Measurements from ENCODE around the gene TIMM10B. TPM values are rescaled to one million over a fixed set of nuclear protein-coding genes. Genes with fewer than 3 reads are reported as not detected.

Gene TIMM10B
- total and polyA plus RNA-seq, 9 of the 15 experiments (the other 6 are each of a cell fraction or from before 2014, with no cell fraction given), result 43.2 to 163 (median 57.0) TPM

DNA sequence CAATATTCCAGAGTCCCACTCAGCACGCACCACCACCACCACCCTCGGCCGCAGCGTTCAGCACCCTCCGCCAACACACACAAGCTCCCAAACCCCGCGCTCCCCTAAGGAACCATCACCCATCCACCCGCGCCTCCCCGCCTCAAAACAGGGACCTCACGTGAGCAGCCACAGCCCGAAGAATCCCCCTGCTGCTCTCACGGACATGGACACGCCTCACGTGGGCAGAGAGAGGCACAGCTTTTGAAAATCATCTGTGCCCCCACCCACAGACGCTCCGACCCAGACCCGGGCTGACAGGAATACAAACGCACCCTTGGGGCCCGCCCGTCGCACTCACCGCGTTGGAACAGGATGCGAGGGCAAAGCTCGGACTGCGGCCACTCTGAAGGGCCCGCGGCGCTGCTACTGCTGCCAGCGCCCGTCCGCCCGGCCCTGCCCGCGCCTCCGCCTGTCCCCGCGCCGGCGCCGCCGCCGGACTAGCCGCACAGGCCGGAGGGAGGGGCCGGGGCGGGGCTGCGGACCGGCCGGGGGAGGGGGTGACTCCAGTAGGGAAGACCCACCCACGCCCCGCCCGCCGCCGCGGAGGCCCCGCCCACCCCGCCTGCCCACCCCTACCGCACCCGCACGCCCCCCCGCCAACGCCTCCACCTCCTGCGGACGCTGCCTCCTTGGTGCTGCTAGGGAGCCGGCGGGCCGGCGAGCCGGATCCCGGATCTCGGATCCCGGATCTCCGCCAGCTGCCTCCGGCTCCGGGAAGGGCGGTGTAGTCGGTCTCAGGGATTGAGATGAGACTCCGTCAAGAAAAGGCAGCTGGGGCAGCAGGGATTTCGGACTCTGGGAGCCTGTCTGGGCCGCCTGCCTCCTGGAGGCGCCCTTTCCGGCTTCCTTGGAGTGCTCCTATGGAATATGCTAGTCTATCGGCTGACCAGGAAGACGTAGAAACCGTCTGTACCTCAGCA is 7.6 kb upstream of the TIMM10B start, which contains the start of gene TRIM3 (continued):
- TF ChIP-seq, protein P1, sequence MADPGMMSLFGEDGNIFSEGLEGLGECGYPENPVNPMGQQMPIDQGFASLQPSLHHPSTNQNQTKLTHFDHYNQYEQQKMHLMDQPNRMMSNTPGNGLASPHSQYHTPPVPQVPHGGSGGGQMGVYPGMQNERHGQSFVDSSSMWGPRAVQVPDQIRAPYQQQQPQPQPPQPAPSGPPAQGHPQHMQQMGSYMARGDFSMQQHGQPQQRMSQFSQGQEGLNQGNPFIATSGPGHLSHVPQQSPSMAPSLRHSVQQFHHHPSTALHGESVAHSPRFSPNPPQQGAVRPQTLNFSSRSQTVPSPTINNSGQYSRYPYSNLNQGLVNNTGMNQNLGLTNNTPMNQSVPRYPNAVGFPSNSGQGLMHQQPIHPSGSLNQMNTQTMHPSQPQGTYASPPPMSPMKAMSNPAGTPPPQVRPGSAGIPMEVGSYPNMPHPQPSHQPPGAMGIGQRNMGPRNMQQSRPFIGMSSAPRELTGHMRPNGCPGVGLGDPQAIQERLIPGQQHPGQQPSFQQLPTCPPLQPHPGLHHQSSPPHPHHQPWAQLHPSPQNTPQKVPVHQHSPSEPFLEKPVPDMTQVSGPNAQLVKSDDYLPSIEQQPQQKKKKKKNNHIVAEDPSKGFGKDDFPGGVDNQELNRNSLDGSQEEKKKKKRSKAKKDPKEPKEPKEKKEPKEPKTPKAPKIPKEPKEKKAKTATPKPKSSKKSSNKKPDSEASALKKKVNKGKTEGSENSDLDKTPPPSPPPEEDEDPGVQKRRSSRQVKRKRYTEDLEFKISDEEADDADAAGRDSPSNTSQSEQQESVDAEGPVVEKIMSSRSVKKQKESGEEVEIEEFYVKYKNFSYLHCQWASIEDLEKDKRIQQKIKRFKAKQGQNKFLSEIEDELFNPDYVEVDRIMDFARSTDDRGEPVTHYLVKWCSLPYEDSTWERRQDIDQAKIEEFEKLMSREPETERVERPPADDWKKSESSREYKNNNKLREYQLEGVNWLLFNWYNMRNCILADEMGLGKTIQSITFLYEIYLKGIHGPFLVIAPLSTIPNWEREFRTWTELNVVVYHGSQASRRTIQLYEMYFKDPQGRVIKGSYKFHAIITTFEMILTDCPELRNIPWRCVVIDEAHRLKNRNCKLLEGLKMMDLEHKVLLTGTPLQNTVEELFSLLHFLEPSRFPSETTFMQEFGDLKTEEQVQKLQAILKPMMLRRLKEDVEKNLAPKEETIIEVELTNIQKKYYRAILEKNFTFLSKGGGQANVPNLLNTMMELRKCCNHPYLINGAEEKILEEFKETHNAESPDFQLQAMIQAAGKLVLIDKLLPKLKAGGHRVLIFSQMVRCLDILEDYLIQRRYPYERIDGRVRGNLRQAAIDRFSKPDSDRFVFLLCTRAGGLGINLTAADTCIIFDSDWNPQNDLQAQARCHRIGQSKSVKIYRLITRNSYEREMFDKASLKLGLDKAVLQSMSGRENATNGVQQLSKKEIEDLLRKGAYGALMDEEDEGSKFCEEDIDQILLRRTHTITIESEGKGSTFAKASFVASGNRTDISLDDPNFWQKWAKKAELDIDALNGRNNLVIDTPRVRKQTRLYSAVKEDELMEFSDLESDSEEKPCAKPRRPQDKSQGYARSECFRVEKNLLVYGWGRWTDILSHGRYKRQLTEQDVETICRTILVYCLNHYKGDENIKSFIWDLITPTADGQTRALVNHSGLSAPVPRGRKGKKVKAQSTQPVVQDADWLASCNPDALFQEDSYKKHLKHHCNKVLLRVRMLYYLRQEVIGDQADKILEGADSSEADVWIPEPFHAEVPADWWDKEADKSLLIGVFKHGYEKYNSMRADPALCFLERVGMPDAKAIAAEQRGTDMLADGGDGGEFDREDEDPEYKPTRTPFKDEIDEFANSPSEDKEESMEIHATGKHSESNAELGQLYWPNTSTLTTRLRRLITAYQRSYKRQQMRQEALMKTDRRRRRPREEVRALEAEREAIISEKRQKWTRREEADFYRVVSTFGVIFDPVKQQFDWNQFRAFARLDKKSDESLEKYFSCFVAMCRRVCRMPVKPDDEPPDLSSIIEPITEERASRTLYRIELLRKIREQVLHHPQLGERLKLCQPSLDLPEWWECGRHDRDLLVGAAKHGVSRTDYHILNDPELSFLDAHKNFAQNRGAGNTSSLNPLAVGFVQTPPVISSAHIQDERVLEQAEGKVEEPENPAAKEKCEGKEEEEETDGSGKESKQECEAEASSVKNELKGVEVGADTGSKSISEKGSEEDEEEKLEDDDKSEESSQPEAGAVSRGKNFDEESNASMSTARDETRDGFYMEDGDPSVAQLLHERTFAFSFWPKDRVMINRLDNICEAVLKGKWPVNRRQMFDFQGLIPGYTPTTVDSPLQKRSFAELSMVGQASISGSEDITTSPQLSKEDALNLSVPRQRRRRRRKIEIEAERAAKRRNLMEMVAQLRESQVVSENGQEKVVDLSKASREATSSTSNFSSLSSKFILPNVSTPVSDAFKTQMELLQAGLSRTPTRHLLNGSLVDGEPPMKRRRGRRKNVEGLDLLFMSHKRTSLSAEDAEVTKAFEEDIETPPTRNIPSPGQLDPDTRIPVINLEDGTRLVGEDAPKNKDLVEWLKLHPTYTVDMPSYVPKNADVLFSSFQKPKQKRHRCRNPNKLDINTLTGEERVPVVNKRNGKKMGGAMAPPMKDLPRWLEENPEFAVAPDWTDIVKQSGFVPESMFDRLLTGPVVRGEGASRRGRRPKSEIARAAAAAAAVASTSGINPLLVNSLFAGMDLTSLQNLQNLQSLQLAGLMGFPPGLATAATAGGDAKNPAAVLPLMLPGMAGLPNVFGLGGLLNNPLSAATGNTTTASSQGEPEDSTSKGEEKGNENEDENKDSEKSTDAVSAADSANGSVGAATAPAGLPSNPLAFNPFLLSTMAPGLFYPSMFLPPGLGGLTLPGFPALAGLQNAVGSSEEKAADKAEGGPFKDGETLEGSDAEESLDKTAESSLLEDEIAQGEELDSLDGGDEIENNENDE (IDR thresholded peaks at IDR 0.05; ENCODE audit: low read depth, low read length), result no peak
- TF ChIP-seq SMARCA5 (IDR thresholded peaks at IDR 0.05) (no peak), FOSL1 (tag; conservative IDR thresholded peaks at IDR 0.05) (no peak), CBFB (CRISPR knock-in tag; IDR thresholded peaks at IDR 0.05) (no peak), NCOA2 (IDR thresholded peaks at IDR 0.05; ENCODE audit: partially characterized antibody in 2 of 2) (no peak), ZNF79 (CRISPR knock-in tag; IDR thresholded peaks at IDR 0.05; ENCODE audit: low read depth) (no peak), NFYB (IDR thresholded peaks at IDR 0.05; ENCODE audit: extremely low read depth, insufficient read length) (no peak), JUND (IDR thresholded peaks at IDR 0.05; ENCODE audit: borderline replicate concordance, low read depth, low read length) (no peak), JUND (tag; IDR thresholded peaks at IDR 0.05; ENCODE audit: borderline replicate concordance, low read depth, low read length) (no peak), ZKSCAN8 (CRISPR knock-in tag; IDR thresholded peaks at IDR 0.05) (no peak), PCBP1 (IDR thresholded peaks at IDR 0.05; ENCODE audit: low read depth, low read length, poor library complexity, severe bottlenecking) (no peak)
- TF ChIP-seq, protein P2, sequence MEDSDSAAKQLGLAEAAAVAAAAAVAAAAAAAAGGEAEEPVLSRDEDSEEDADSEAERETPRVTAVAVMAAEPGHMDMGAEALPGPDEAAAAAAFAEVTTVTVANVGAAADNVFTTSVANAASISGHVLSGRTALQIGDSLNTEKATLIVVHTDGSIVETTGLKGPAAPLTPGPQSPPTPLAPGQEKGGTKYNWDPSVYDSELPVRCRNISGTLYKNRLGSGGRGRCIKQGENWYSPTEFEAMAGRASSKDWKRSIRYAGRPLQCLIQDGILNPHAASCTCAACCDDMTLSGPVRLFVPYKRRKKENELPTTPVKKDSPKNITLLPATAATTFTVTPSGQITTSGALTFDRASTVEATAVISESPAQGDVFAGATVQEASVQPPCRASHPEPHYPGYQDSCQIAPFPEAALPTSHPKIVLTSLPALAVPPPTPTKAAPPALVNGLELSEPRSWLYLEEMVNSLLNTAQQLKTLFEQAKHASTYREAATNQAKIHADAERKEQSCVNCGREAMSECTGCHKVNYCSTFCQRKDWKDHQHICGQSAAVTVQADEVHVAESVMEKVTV (CRISPR knock-in tag; IDR thresholded peaks at IDR 0.05), result no peak
- TF ChIP-seq, protein P3, sequence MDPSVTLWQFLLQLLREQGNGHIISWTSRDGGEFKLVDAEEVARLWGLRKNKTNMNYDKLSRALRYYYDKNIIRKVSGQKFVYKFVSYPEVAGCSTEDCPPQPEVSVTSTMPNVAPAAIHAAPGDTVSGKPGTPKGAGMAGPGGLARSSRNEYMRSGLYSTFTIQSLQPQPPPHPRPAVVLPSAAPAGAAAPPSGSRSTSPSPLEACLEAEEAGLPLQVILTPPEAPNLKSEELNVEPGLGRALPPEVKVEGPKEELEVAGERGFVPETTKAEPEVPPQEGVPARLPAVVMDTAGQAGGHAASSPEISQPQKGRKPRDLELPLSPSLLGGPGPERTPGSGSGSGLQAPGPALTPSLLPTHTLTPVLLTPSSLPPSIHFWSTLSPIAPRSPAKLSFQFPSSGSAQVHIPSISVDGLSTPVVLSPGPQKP (CRISPR knock-in tag; IDR thresholded peaks at IDR 0.05), result no peak
